ENCODE measurements around the gene CPEB3. TPM values are rescaled to one million over a fixed set of nuclear protein-coding genes. Genes with fewer than 3 reads are reported as not detected.

Gene CPEB3
- total RNA-seq, 1 donor from 2014 or later: 3.8 TPM

- intact Hi-C loops (cut with micrococcal nuclease): loop anchor here (1.0 kb wide), 1 partner anchor 9 kb away; no protein-coding TSS in a partner anchor
Measured at GRCh38 chr10:92274071-92274470, 16.8 kb downstream of the CPEB3 start.

GRCh38 chr10:92268748-92269147 lies 22.1 kb downstream of the CPEB3 start:
- intact Hi-C loops (cut with micrococcal nuclease): no loop called here

GRCh38 chr10:92267343-92267742 lies 23.5 kb downstream of the CPEB3 start:
- intact Hi-C loops (cut with micrococcal nuclease): no loop called here

- intact Hi-C loops (cut with micrococcal nuclease): loop anchor here (1.0 kb wide), 1 partner anchor 9 kb away; no protein-coding TSS in a partner anchor
Measured at GRCh38 chr10:92265687-92266258, 25.1 kb downstream of the CPEB3 start.

GRCh38 chr10:92264249-92264648 lies 26.6 kb downstream of the CPEB3 start:
- intact Hi-C loops (cut with micrococcal nuclease): no loop called here

- intact Hi-C loops (cut with micrococcal nuclease): no loop called here
Measured at GRCh38 chr10:92263396-92263795, 27.5 kb downstream of the CPEB3 start.

GRCh38 chr10:92248566-92248965 lies 42.3 kb downstream of the CPEB3 start:
- intact Hi-C loops (cut with micrococcal nuclease): no loop called here

- intact Hi-C loops (cut with micrococcal nuclease): loop anchor here (5.0 kb wide), 2 partner anchors 157 to 328 kb away; partner anchors contain the start of gene IDE
Measured at GRCh38 chr10:92244796-92245195, 46.1 kb downstream of the CPEB3 start.

GRCh38 chr10:92242910-92243671 lies 47.8 kb downstream of the CPEB3 start:
- intact Hi-C loops (cut with micrococcal nuclease): loop anchor here (5.0 kb wide), 2 partner anchors 156 to 329 kb away; partner anchors contain the start of gene IDE

- intact Hi-C loops (cut with micrococcal nuclease): loop anchor here (5.0 kb wide), 2 partner anchors 155 to 330 kb away; partner anchors contain the start of gene IDE
Measured at GRCh38 chr10:92242380-92242779, 48.5 kb downstream of the CPEB3 start.

GRCh38 chr10:92241501-92241900 lies 49.4 kb downstream of the CPEB3 start:
- intact Hi-C loops (cut with micrococcal nuclease): loop anchor here (5.0 kb wide), 2 partner anchors 154 to 331 kb away; partner anchors contain the start of gene IDE

- intact Hi-C loops (cut with micrococcal nuclease): loop anchor here (5.0 kb wide), 2 partner anchors 154 to 331 kb away; partner anchors contain the start of gene IDE
Measured at GRCh38 chr10:92241158-92241500, 49.7 kb downstream of the CPEB3 start.

- intact Hi-C loops (cut with micrococcal nuclease): loop anchor here (1.0 to 5.0 kb wide), 4 partner anchors 29 to 332 kb away; partner anchors contain the start of genes CPEB3, IDE and MARCHF5
Measured at GRCh38 chr10:92240289-92241157, 50.4 kb downstream of the CPEB3 start.

- intact Hi-C loops (cut with micrococcal nuclease): loop anchor here (1.0 to 5.0 kb wide), 4 partner anchors 28 to 333 kb away; partner anchors contain the start of genes CPEB3, IDE and MARCHF5
Measured at GRCh38 chr10:92239600-92240288, 51.1 kb downstream of the CPEB3 start.

GRCh38 chr10:92239151-92239599 lies 51.7 kb downstream of the CPEB3 start:
- intact Hi-C loops (cut with micrococcal nuclease): no loop called here

GRCh38 chr10:92238586-92239098 lies 52.2 kb downstream of the CPEB3 start:
- intact Hi-C loops (cut with micrococcal nuclease): no loop called here

- intact Hi-C loops (cut with micrococcal nuclease): no loop called here
Measured at GRCh38 chr10:92238054-92238585, 52.8 kb downstream of the CPEB3 start.

GRCh38 chr10:92231196-92231595 lies 59.7 kb downstream of the CPEB3 start:
- intact Hi-C loops (cut with micrococcal nuclease): no loop called here

GRCh38 chr10:92222603-92223262 lies 68.1 kb downstream of the CPEB3 start:
- intact Hi-C loops (cut with micrococcal nuclease): no loop called here

All from T-helper 1 cell treated with Interleukin-12 subunit alpha and Interleukin-12 subunit beta and Interleukin-4 antibody, amounts not matched to agents 30 ng/mL and 1 ng/mL, for 36 hours (primary cell).